ENCODE measurements around the gene ADCY5. TPM values are rescaled to one million over a fixed set of nuclear protein-coding genes. Genes with fewer than 3 reads are reported as not detected.

Gene ADCY5
- total RNA-seq, 2 donors from 2014 or later, result 105 to 163 TPM

DNA sequence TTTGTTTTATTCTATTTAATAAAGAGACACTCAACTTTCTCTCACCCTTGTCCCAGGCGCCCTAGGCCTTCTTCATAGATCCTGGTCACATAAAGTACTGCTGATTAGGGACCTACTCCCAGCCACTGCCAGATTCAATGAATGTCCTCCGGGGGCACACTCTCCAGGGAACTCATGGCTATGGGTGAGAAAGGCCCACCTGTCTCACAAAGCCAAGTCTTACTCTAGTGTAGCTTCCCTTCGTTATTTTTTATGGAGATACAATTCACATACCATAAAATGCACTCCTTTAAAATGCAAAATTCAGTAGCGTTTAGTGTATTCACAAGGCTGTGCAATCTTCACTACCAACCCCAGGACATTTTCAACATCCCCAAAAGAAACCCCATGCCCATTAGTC is 87.8 kb downstream of the ADCY5 start:
- Histone ChIP-seq H3K36me3 (no peaks in the 10 kb centered on the region), H3K4me3 (no peak overlapping the region), H3K27ac (peak overlapping the region in 1 of 2 donors; percentile 29), H3K27me3 (no peaks in the 10 kb centered on the region), H3K9me3 (no peaks in the 10 kb centered on the region), H3K4me1 (peaks cover 0 to 19% of the 10 kb centered on the region in 2 donors)
- DNase-seq (ENCODE audit: low spot score), result no peak
- TF ChIP-seq CTCF (IDR thresholded peaks at IDR 0.05), result no peak

GRCh38 chr3:123357275-123357674 is 91.6 kb downstream of the ADCY5 start:
- peaks cover 5% of the 10 kb centered on the region for H3K36me3 ChIP-seq
- no peak for TF ChIP-seq CTCF (IDR thresholded peaks at IDR 0.05)
- H3K4me3 ChIP-seq, result no peak overlapping the region
- H3K9me3 ChIP-seq, result no peaks in the 10 kb centered on the region
- peaks cover 0 to 34% of the 10 kb centered on the region in 2 donors for H3K4me1 ChIP-seq
- no peaks in the 10 kb centered on the region for H3K27me3 ChIP-seq
- DNase-seq (ENCODE audit: low spot score), result no peak
- no peak overlapping the region for H3K27ac ChIP-seq

DNA sequence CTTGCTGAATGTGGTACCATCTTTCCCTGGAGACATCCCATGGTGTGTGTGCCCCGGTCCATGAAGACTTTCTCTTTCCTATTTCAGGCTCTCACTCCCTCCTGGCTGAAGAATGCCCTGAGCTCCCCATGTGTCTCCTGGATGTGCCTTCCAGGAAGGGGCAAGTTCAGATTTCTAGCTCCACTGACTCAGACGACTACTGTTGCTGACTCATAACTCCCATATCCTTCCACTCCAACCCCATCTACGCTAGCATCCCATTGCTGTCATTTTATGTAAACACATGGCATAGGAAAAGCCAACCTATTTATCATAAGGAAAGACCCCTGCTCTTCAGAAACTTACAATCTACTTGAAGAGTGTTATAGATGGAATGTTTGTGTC is 95.0 kb downstream of the ADCY5 start:
- H3K27me3 ChIP-seq, result no peaks in the 10 kb centered on the region
- no peak overlapping the region for H3K4me3 ChIP-seq
- peaks cover 0 to 46% of the 10 kb centered on the region in 2 donors for H3K4me1 ChIP-seq
- no peaks in the 10 kb centered on the region for H3K9me3 ChIP-seq
- peak overlapping the region; percentile 87 for H3K27ac ChIP-seq
- DNase-seq (ENCODE audit: low spot score), result no peak
- H3K36me3 ChIP-seq, result peaks cover 5% of the 10 kb centered on the region
- TF ChIP-seq CTCF (IDR thresholded peaks at IDR 0.05), result no peak

- Histone ChIP-seq H3K4me3 (no peak overlapping the region), H3K9me3 (no peaks in the 10 kb centered on the region), H3K27me3 (no peaks in the 10 kb centered on the region), H3K4me1 (peaks cover 0 to 50% of the 10 kb centered on the region in 2 donors), H3K27ac (peak overlapping the region; percentile 87), H3K36me3 (peaks cover 5% of the 10 kb centered on the region)
- TF ChIP-seq CTCF (IDR thresholded peaks at IDR 0.05), result no peak
- DNase-seq (ENCODE audit: low spot score), result no peak
Observed at GRCh38 chr3:123353227-123353849, 95.6 kb downstream of the ADCY5 start.

DNA sequence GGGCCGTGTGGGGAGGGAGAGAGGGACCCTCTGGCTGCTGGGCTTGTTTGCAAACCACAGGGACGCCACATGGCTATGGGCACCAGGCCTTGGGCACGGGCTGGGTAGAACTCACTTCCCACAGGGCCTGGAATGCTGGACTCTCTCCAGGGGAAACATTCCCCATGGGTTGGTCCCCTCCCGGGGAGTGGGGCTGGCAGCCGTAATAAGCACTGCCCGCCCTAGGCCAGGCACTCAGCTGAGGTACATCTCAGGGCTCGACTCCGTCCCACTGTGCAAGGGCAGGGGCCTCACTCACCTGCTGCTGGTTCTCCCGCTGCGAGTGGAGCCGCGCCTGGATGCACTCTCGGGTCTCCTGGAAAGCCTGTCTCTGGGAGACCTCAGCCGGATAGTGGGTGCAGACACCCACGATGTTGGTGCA is 96.7 kb downstream of the ADCY5 start:
- H3K27ac ChIP-seq, result peak overlapping the region; percentile 87
- peaks cover 0 to 60% of the 10 kb centered on the region in 2 donors for H3K4me1 ChIP-seq
- H3K27me3 ChIP-seq, result no peaks in the 10 kb centered on the region
- no peaks in the 10 kb centered on the region for H3K9me3 ChIP-seq
- no peak for TF ChIP-seq CTCF (IDR thresholded peaks at IDR 0.05)
- no peak overlapping the region for H3K4me3 ChIP-seq
- DNase-seq (ENCODE audit: low spot score), result no peak
- H3K36me3 ChIP-seq, result peaks cover 5% of the 10 kb centered on the region

- DNase-seq (ENCODE audit: low spot score), result no peak
- Histone ChIP-seq H3K27me3 (no peaks in the 10 kb centered on the region), H3K27ac (peak overlapping the region; percentile 87), H3K36me3 (peaks cover 5% of the 10 kb centered on the region), H3K4me1 (peaks cover 0 to 66% of the 10 kb centered on the region in 2 donors), H3K9me3 (no peaks in the 10 kb centered on the region), H3K4me3 (no peak overlapping the region)
- TF ChIP-seq CTCF (IDR thresholded peaks at IDR 0.05), result no peak
Observed at GRCh38 chr3:123351501-123351900, 97.4 kb downstream of the ADCY5 start.

All from right atrium auricular region (tissue), 2 donors.